Left ventricle myocardium inferior (tissue), 1 donor: ENCODE results near the gene CRHR2. TPM values are rescaled to one million over a fixed set of nuclear protein-coding genes. Genes with fewer than 3 reads are reported as not detected.

Source experiments
- DNase-seq: peaks from one replicate; pipeline ENCODE4 v3.0.0-alpha.2; 2020
- H3K27ac ChIP-seq: fragments of 200-600 bp; replicated peaks from 2 replicates; pipeline ENCODE4 v1.8.0; 2021
- H3K27me3 ChIP-seq: fragments of 200-600 bp; 2 replicates; pipeline ENCODE4 v1.8.0; 2021; ENCODE audit warnings: low read depth
- H3K36me3 ChIP-seq: fragments of 200-600 bp; 2 replicates; pipeline ENCODE4 v1.8.0; 2021
- H3K4me1 ChIP-seq: fragments of 200-600 bp; 2 replicates; pipeline ENCODE4 v1.8.0; 2021
- H3K4me3 ChIP-seq: fragments of 200-600 bp; 2 replicates; pipeline ENCODE4 v1.8.0; 2021; ENCODE audit warnings: mild to moderate bottlenecking, moderate library complexity
- H3K9me3 ChIP-seq: fragments of 200-600 bp; replicated peaks from 2 replicates; pipeline ENCODE4 v1.8.0; 2021
- intact Hi-C: fragments of 100-400 bp; cut with micrococcal nuclease; formaldehyde crosslinking; loops from one replicate; pipeline ENCODE4 v1.11.0; 2022
- total RNA-seq: library from RNA; stranded (reverse); fragmentation: NEBNext Ultra II Directional; extraction: Animal tissue kit (Norgen Biotek cat#: 25700); gene quantifications from one replicate; pipeline ENCODE4 v1.2.1, GENCODE V29; 2021
- TF ChIP-seq, protein P1 (sequence below): fragments of 200-600 bp; IDR thresholded peaks from 2 replicates; pipeline ENCODE4 v1.8.0; 2021; ENCODE audit warnings: antibody characterized with exemption, mild to moderate bottlenecking, borderline replicate concordance
- donor health status: DM: no; HTN: yes; CAD: no; lungs with severe emphysema.

Gene CRHR2
- total RNA-seq, 1 donor from 2014 or later = 0.19 TPM

DNA sequence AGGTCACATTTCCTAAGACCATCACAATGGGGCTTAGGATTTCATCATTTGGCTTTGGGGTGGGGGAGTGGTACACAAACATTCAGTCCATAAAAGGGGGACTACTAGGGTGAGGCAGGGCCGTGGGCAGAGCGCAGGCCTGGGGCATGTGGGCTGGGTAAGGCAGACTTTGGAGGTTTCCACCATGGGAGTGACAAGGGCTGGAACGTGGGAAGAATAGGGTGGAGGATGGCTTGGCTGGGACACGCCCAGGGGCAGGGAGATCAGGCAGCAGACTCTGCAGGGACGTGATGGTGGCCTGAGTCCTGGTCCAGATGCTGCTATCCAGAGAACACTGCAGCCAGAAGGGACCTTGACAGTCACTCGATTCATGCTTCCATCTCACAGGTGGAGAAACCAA, 24.7 kb upstream of the CRHR2 start:
- Histone ChIP-seq H3K9me3 (no peaks in the 10 kb centered on the region), H3K4me3 (no peak overlapping the region), H3K27ac (peak overlapping the region; percentile 76), H3K36me3 (no peaks in the 10 kb centered on the region), H3K4me1 (peaks cover 33% of the 10 kb centered on the region), H3K27me3 (no peaks in the 10 kb centered on the region)
- intact Hi-C loops = no loop called here
- TF ChIP-seq, protein P1, sequence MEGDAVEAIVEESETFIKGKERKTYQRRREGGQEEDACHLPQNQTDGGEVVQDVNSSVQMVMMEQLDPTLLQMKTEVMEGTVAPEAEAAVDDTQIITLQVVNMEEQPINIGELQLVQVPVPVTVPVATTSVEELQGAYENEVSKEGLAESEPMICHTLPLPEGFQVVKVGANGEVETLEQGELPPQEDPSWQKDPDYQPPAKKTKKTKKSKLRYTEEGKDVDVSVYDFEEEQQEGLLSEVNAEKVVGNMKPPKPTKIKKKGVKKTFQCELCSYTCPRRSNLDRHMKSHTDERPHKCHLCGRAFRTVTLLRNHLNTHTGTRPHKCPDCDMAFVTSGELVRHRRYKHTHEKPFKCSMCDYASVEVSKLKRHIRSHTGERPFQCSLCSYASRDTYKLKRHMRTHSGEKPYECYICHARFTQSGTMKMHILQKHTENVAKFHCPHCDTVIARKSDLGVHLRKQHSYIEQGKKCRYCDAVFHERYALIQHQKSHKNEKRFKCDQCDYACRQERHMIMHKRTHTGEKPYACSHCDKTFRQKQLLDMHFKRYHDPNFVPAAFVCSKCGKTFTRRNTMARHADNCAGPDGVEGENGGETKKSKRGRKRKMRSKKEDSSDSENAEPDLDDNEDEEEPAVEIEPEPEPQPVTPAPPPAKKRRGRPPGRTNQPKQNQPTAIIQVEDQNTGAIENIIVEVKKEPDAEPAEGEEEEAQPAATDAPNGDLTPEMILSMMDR = no peak
- no peak for DNase-seq

- no peak overlapping the region for H3K4me3 ChIP-seq
- no peak for DNase-seq
- no peaks in the 10 kb centered on the region for H3K36me3 ChIP-seq
- peak overlapping the region; percentile 76 for H3K27ac ChIP-seq
- TF ChIP-seq, protein P1 = no peak
- H3K27me3 ChIP-seq = no peaks in the 10 kb centered on the region
- H3K9me3 ChIP-seq = no peaks in the 10 kb centered on the region
- peaks cover 33% of the 10 kb centered on the region for H3K4me1 ChIP-seq
- intact Hi-C loops = no loop called here
These were observed 24.1 kb upstream of the CRHR2 start for GRCh38 chr7:30706316-30706715.

DNA sequence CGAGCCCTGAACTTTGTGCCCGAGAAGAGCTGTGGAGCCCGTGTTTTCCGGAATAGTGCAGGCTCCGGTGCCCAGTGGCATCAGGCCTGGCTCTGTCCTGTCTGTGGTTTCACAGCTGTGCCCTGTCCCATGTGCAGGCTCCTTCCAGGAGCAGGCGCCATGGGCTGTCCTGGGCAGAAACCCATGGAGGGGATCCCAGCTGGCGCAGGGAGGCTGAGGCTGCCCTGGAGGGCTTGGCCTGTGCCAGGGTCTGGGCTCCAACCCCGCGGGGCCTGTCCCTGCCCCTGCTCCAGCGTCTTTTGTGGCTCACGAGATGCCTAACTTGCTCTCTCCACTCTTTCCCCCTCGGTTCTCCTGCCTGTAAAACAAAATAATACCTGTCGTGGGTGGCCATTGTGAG, 23.3 kb upstream of the CRHR2 start:
- H3K36me3 ChIP-seq = no peaks in the 10 kb centered on the region
- H3K4me1 ChIP-seq = peaks cover 33% of the 10 kb centered on the region
- no peaks in the 10 kb centered on the region for H3K27me3 ChIP-seq
- no peaks in the 10 kb centered on the region for H3K9me3 ChIP-seq
- intact Hi-C loops = no loop called here
- H3K4me3 ChIP-seq = no peak overlapping the region
- no peak for DNase-seq
- TF ChIP-seq, protein P1 = no peak
- no peak overlapping the region for H3K27ac ChIP-seq

GRCh38 chr7:30705008-30705407, 22.8 kb upstream of the CRHR2 start:
- Histone ChIP-seq H3K4me3 (no peak overlapping the region), H3K9me3 (no peaks in the 10 kb centered on the region), H3K36me3 (no peaks in the 10 kb centered on the region), H3K27ac (no peak overlapping the region), H3K4me1 (peaks cover 38% of the 10 kb centered on the region), H3K27me3 (no peaks in the 10 kb centered on the region)
- DNase-seq = no peak
- intact Hi-C loops = no loop called here
- TF ChIP-seq, protein P1 = no peak

GRCh38 chr7:30703756-30704155, 21.5 kb upstream of the CRHR2 start:
- TF ChIP-seq, protein P1 = no peak
- H3K36me3 ChIP-seq = no peaks in the 10 kb centered on the region
- DNase-seq = no peak
- intact Hi-C loops = no loop called here
- no peaks in the 10 kb centered on the region for H3K27me3 ChIP-seq
- H3K4me1 ChIP-seq = peaks cover 36% of the 10 kb centered on the region
- H3K4me3 ChIP-seq = no peak overlapping the region
- no peak overlapping the region for H3K27ac ChIP-seq
- H3K9me3 ChIP-seq = no peaks in the 10 kb centered on the region

DNA sequence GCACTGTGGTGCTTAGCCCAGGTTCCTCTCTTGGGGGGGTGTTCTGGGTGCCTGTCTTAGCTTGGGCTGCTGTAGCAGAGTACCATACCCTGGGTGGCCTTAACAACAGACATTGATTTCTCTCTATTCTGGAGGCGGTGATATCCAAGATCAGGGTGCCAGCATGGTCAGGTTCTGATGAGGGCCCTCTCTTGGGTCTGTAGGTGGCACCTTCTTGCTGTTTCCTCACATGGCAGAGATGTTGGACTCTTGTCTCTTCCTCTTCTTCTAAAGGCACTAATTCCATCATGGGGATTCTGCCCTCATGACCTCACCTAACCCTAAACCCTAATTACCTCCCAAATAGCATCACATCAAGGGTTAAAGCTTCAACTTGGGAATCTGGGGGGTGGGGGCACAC, 19.9 kb upstream of the CRHR2 start:
- Histone ChIP-seq H3K9me3 (no peaks in the 10 kb centered on the region), H3K27me3 (no peaks in the 10 kb centered on the region), H3K4me1 (peaks cover 34% of the 10 kb centered on the region), H3K4me3 (no peak overlapping the region), H3K27ac (no peak overlapping the region), H3K36me3 (no peaks in the 10 kb centered on the region)
- TF ChIP-seq, protein P1 = peak; percentile 19
- intact Hi-C loops = no loop called here
- DNase-seq = no peak
